GM12864 (cell line): ENCODE results near the gene LUC7L3.

Experiments used
- DNase-seq: peaks from one replicate; pipeline ENCODE4 v3.0.0-alpha.2; 2011; ENCODE audit warnings: low read depth
- H3K4me3 ChIP-seq: 2 replicates; pipeline ENCODE4 v1.5.1; 2011; ENCODE audit warnings: mild to moderate bottlenecking, low read depth, low read length, control low read depth
- CTCF ChIP-seq: IDR thresholded peaks from 2 replicates; pipeline ENCODE4 v1.5.1; 2011; ENCODE audit warnings: low read depth, mild to moderate bottlenecking, moderate library complexity, low read length, control low read depth, inconsistent platforms; ENCODE audit errors: missing control alignments

LUC7L3 gene

GRCh38 chr17:50783193-50783660 is 63.8 kb downstream of the LUC7L3 start:
- H3K4me3 ChIP-seq: no peak overlapping the region
- peak; percentile 99 for TF ChIP-seq CTCF
- peak; percentile 38 for DNase-seq

DNA sequence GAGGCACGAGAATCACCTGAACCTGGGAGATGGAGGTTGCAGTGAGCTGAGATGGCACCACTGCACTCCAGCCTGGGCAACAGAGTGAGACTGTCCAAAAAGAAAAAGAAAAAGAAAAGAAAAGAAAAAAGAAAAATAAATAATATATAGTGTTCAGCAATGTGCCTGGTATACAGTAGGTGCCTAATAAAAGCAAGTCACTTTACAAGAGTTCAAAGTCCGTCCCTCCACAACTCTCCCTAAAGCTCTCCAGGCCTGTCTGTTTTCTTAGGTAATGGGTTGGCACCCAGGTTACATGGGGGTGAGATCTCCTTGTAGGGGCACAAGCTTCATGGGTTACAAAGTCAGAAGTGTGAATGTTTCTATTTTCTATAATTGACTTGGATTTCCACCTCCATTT is 64.5 kb downstream of the LUC7L3 start:
- no peak for DNase-seq
- TF ChIP-seq CTCF: no peak
- H3K4me3 ChIP-seq: no peak overlapping the region

GRCh38 chr17:50785126-50785525 is 65.7 kb downstream of the LUC7L3 start:
- no peak overlapping the region for H3K4me3 ChIP-seq
- TF ChIP-seq CTCF: no peak
- DNase-seq: no peak

DNA sequence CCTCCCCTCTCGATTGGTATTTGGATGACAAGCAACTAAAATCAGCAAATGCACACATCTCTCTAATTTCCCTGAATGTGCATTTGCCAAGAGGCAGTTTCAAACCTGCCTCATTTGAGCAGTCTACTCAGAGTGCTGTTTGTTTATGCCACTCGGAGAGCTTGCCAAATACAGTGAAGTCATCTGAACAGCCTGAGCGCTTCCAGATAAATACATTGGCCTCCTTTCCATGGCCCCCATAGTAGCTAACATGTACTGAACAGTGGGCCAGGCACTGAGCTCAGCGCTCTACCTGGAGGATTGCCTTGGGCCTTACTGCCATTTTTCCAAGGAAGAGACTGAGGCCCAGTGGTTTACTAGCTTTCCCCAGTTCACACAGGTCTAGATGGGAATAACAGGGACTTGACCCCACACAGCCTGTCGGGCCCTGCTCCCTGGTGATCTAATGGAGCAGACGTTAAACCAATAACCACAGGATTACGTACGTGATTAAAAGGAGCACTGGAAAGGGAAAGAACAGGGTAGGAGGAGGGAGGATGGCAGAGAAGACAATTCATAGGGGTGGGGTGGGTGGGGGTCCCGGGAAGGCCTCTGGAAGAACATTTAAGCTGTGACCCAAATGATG is 66.7 kb downstream of the LUC7L3 start:
- no peak for TF ChIP-seq CTCF
- no peak for DNase-seq
- H3K4me3 ChIP-seq: no peak overlapping the region

DNA sequence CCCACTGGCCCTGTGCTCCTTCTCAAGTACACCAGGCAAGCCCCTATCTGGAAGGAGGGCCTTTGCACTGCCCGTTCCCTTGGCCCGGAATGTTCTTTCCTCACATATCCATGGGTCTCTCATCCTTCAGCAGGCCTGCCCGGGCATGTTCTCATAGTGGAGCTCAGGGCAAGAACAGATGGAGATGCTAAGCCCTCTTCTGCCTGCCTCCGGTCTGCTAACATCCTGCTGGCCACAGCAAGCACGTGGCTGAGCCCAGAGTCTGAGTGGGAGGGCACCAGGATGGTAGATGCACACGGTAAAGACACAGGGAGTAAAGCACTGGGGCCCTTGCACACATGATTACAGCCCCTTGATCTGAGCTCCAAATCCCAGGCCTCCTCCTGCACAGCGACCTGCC is 67.7 kb downstream of the LUC7L3 start:
- DNase-seq: no peak
- TF ChIP-seq CTCF: no peak
- no peak overlapping the region for H3K4me3 ChIP-seq

GRCh38 chr17:50790618-50791017 is 71.2 kb downstream of the LUC7L3 start:
- no peak for DNase-seq
- TF ChIP-seq CTCF: no peak
- no peak overlapping the region for H3K4me3 ChIP-seq

- DNase-seq: no peak
- no peak overlapping the region for H3K4me3 ChIP-seq
- no peak for TF ChIP-seq CTCF
These were observed 72.7 kb downstream of the LUC7L3 start for GRCh38 chr17:50792132-50792531.
